Stomach (tissue), 9 donors: Measurements from ENCODE around the gene FAM50A. TPM values are rescaled to one million over a fixed set of nuclear protein-coding genes. Genes with fewer than 3 reads are reported as not detected.

Source experiments
- DNase-seq, 2 donors: peaks; one replicate each; pipeline versions ENCODE4 v3.0.0 to v3.0.0-alpha.2; 2013 to 2019
- H3K27ac ChIP-seq, 5 donors: fragments of 200-600 bp in 4 of 5; sonication (generic) in 4 of 5; one replicate each; pipeline ENCODE4 v1.5.1; 2013 to 2019; ENCODE audit warnings: mild to moderate bottlenecking in 1 of 5, moderate library complexity in 1 of 5
- H3K27me3 ChIP-seq, 3 donors: fragments of 200-600 bp; sonication (generic); one replicate each; pipeline ENCODE4 v1.5.1; 2017 to 2019; ENCODE audit warnings: mixed run types in 1 of 3
- H3K36me3 ChIP-seq, 4 donors: fragments of 200-600 bp; sonication (generic); 1 replicate in 3 of 4; 2 replicates in 1 of 4; pipeline ENCODE4 v1.5.1; 2016 to 2019
- H3K4me1 ChIP-seq, 4 donors: fragments of 200-600 bp; sonication (generic); one replicate each; pipeline ENCODE4 v1.5.1; 2016 to 2019
- H3K4me3 ChIP-seq, 4 donors: fragments of 200-600 bp; sonication (generic) in 3 of 4; one replicate each; pipeline ENCODE4 v1.5.1; 2016 to 2019; ENCODE audit warnings: mild to moderate bottlenecking in 1 of 4
- H3K9me3 ChIP-seq, 4 donors: fragments of 200-600 bp; sonication (generic); one replicate each; pipeline ENCODE4 v1.5.1; 2016 to 2019
- EP300 ChIP-seq: sonication (generic); formaldehyde crosslinking; IDR thresholded peaks from one replicate; pipeline ENCODE4 v1.6.1; 2017; ENCODE audit warnings: antibody characterized with exemption
- POLR2A ChIP-seq, 4 donors: fragments of 450-650 bp; IDR thresholded peaks; one replicate each; pipeline ENCODE4 v1.6.1; 2016; ENCODE audit warnings: antibody characterized with exemption in 4 of 4, control low read depth in 2 of 4, mild to moderate bottlenecking in 1 of 4, moderate library complexity in 1 of 4
- POLR2AphosphoS5 ChIP-seq, 3 donors: sonication (generic); formaldehyde crosslinking; IDR thresholded peaks; one replicate each; pipeline ENCODE4 v1.6.1; 2016; ENCODE audit warnings: antibody characterized with exemption in 3 of 3
- WGBS, 5 donors: extraction: QIAGEN DNeasy Blood & Tissue Kit in 3 of 5; methylation state at CpG; one replicate each; pipeline versions ENCODE4 v1.1.5 to v1.1.7; 2013 to 2018; 5-methylcytosine and 5-hydroxymethylcytosine counted together
- intact Hi-C: fragments of 100-400 bp; cut with DNase I; formaldehyde crosslinking; loops from one replicate; pipeline ENCODE4 v1.15.1; 2023; ENCODE audit warnings: low total_unique reads
- polyA plus RNA-seq, 3 donors: library from polyadenylated mRNA; stranded (reverse); fragments of 200-250 nt; gene quantifications; one replicate each; pipeline ENCODE4 v1.2.3, GENCODE V29; 2013
- total RNA-seq, 5 donors: library from RNA; depleted of rRNA; stranded (reverse); fragments of >200 nt; gene quantifications; one replicate each; pipeline versions ENCODE4 v1.1.0 to v1.2.3, GENCODE V29; 2014 to 2016
- TF ChIP-seq, protein P1 (sequence below), 7 experiments: fragments of 450-650 bp in 4 of 7; fragments of 200-600 bp in 3 of 7; sonication (generic) in 3 of 7; IDR thresholded peaks; one replicate each; pipeline ENCODE4 v1.5.1; 2016 to 2019; ENCODE audit warnings: antibody characterized with exemption in 7 of 7, control low read depth in 2 of 7, mild to moderate bottlenecking in 1 of 7
- donor health status: healthy with polysubstance abuse.
- donor health status: Bipolar disorder and iron deficiency.
- donor health status: healthy.

The FAM50A gene
- total and polyA plus RNA-seq, 8 donors = 16.7 to 162 (median 67.4) TPM

DNA sequence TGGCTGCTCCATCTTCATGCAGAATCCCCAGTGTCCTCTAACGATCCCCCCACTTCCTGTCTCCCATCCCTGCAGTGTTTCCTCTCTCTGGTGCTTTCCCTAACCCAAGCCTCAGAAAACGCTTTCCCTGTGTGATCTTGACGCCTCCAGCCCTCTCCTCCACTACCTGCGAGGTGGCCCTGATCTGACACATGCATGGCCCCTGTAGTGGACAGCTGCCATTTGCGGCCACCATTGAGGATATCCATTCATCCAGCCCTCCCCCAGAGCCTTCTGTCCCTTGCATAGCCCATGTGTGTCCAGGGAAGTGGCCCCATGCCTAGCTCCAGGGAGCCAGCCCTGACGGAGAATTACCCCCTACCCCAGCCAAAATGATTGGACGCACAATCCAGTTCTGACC is 39.4 kb downstream of the FAM50A start:
- Histone ChIP-seq H3K9me3 (no peaks in the 10 kb centered on the region), H3K4me3 (no peak overlapping the region), H3K36me3 (peaks cover 0 to 31% (median 20%) of the 10 kb centered on the region in 4 donors), H3K27me3 (no peaks in the 10 kb centered on the region), H3K27ac (no peak overlapping the region), H3K4me1 (peaks cover 0 to 39% (median 28%) of the 10 kb centered on the region in 4 donors)
- intact Hi-C loops = no loop called here
- DNase-seq = no peak
- WGBS, 5 donors = 79 to 92% (median 81%) methylated on average over 2 to 7 of the region's 7 CpGs
- TF ChIP-seq, protein P1, sequence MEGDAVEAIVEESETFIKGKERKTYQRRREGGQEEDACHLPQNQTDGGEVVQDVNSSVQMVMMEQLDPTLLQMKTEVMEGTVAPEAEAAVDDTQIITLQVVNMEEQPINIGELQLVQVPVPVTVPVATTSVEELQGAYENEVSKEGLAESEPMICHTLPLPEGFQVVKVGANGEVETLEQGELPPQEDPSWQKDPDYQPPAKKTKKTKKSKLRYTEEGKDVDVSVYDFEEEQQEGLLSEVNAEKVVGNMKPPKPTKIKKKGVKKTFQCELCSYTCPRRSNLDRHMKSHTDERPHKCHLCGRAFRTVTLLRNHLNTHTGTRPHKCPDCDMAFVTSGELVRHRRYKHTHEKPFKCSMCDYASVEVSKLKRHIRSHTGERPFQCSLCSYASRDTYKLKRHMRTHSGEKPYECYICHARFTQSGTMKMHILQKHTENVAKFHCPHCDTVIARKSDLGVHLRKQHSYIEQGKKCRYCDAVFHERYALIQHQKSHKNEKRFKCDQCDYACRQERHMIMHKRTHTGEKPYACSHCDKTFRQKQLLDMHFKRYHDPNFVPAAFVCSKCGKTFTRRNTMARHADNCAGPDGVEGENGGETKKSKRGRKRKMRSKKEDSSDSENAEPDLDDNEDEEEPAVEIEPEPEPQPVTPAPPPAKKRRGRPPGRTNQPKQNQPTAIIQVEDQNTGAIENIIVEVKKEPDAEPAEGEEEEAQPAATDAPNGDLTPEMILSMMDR (IDR thresholded peaks at IDR 0.05) = no peak
- TF ChIP-seq EP300 = no peak
- no peak for TF ChIP-seq POLR2AphosphoS5 (IDR thresholded peaks at IDR 0.05)
- TF ChIP-seq POLR2A (IDR thresholded peaks at IDR 0.05) = no peak

- Histone ChIP-seq H3K9me3 (no peaks in the 10 kb centered on the region), H3K36me3 (peaks cover 0 to 31% (median 23%) of the 10 kb centered on the region in 4 donors), H3K4me1 (peaks cover 0 to 48% (median 34%) of the 10 kb centered on the region in 4 donors), H3K27me3 (no peaks in the 10 kb centered on the region), H3K27ac (peak overlapping the region in 1 of 5 donors; percentile 91), H3K4me3 (peak overlapping the region in 1 of 4 donors; percentile 63)
- no peak for TF ChIP-seq POLR2A (IDR thresholded peaks at IDR 0.05)
- TF ChIP-seq, protein P1 (IDR thresholded peaks at IDR 0.05) = no peak
- no peak for TF ChIP-seq EP300
- no peak for TF ChIP-seq POLR2AphosphoS5 (IDR thresholded peaks at IDR 0.05)
- DNase-seq = no peak
- intact Hi-C loops = no loop called here
- 67 to 82% (median 79%) methylated on average over 7 to 16 of the region's 16 CpGs for whole genome bisulfite sequencing, 5 donors
Measured at GRCh38 chrX:154484255-154485149, 40.6 kb downstream of the FAM50A start.

DNA sequence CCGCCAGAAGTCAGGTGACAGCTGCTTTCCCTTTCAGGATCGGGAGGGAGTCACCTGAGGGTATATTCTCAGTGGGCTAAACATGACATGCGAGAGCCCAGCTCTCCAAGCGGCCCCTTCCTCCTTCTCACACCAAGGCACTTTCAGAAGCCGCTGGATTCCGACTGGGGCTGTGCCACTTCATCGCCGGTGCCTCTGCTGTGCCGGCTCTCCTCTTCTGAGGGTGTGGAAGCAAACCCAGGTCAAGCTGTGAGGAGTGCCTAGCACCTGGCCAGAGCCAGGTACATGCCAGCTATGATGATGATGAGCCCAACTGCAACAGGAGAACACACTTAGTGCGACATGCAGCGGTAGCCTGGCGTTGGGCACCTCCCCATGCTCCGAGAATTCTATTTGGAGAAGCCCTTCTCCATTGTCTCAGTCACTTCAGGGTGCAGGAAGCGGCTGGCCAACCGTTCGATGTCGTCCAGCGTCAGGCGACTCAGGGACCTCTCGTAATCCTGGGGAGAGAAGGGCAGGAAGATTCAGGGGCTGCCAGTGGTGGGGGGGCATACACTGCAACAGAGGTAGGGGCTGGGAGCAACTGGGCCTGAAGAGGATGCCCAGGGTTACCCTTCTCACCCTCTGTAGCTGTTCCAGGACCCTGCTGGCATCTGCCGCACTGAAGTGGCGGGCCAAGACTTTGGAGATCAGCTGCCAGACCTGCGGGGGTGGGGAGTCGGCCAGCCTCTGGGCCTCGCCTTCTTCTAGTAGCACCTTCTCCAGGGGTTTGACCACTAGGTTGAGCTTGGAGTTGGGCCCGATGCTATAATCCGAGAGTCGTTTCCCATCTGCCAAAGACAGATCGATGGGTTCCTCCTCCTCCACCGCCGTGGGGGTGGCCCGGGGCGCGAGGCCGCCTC is 41.5 kb downstream of the FAM50A start:
- no peak for DNase-seq
- no peaks in the 10 kb centered on the region for H3K9me3 ChIP-seq
- peaks cover 0 to 31% (median 23%) of the 10 kb centered on the region in 4 donors for H3K36me3 ChIP-seq
- TF ChIP-seq POLR2AphosphoS5 (IDR thresholded peaks at IDR 0.05) (no peak), EP300 (no peak), POLR2A (IDR thresholded peaks at IDR 0.05) (no peak)
- TF ChIP-seq, protein P1 (IDR thresholded peaks at IDR 0.05) = no peak
- H3K4me3 ChIP-seq = peak overlapping the region; percentile 63 to 68 (median 66)
- no peaks in the 10 kb centered on the region for H3K27me3 ChIP-seq
- H3K27ac ChIP-seq = peak overlapping the region; percentile 81 to 91 (median 84)
- 20 to 71% (median 52%) methylated on average over 5 to 35 of the region's 35 CpGs for WGBS, 5 donors
- H3K4me1 ChIP-seq = peaks cover 0 to 51% (median 35%) of the 10 kb centered on the region in 4 donors
- intact Hi-C loops = no loop called here

DNA sequence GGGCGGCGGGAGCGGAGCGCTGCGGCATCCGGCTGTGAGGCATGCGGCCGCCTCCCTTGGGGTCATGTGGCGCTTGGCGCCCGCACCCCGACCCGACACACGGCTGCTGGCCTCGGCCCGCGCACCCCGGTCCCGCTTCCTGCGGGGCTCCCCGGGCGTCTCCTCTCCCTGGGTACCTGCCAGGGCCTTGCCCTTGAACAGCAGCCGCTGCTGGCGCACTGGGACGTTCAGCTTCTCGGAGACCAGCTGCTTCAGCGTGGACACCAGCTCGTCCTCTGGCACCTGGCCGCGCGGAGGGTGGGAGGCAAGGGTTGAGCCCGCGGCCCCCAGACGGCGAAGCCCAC is 42.1 kb downstream of the FAM50A start:
- Histone ChIP-seq H3K36me3 (peaks cover 0 to 31% (median 23%) of the 10 kb centered on the region in 4 donors), H3K27me3 (no peaks in the 10 kb centered on the region), H3K4me3 (peak overlapping the region; percentile 63 to 68 (median 66)), H3K9me3 (no peaks in the 10 kb centered on the region), H3K27ac (peak overlapping the region; percentile 81 to 91 (median 84)), H3K4me1 (peaks cover 0 to 52% (median 35%) of the 10 kb centered on the region in 4 donors)
- intact Hi-C loops = no loop called here
- 0 to 34% (median 2%) methylated on average over 8 to 33 of the region's 35 CpGs; no CpG with 5 or more reads in 2 of the 5 donors for WGBS, 5 donors
- peak; percentile 45 to 50 for DNase-seq
- TF ChIP-seq POLR2AphosphoS5 (IDR thresholded peaks at IDR 0.05) (no peak), POLR2A (IDR thresholded peaks at IDR 0.05) (no peak), EP300 (no peak)
- TF ChIP-seq, protein P1 (IDR thresholded peaks at IDR 0.05) = no peak
